HG02840 (cell line): Measurements from ENCODE around the gene METTL25.

Experiments
- ATAC-seq: cut with Tn5 transposase; IDR thresholded peaks from one replicate; pipeline ENCODE4 v1.9.1; 2021; ENCODE audit warnings: mild to moderate bottlenecking, moderate library complexity, moderate number of reproducible peaks; ENCODE audit not compliant: unreplicated experiment, low FRiP score

The METTL25 gene

GRCh38 chr12:82398879-82399278 is 40.5 kb downstream of the METTL25 start:
- no peak for ATAC-seq

- no peak for ATAC-seq
Observed at GRCh38 chr12:82400819-82401218, 42.5 kb downstream of the METTL25 start.

- no peak for ATAC-seq
Observed at GRCh38 chr12:82406651-82407050, 48.3 kb downstream of the METTL25 start.

GRCh38 chr12:82407481-82407880 is 49.2 kb downstream of the METTL25 start:
- no peak for ATAC-seq

GRCh38 chr12:82408844-82409243 is 50.5 kb downstream of the METTL25 start:
- no peak for ATAC-seq

- ATAC-seq: no peak
Observed at GRCh38 chr12:82411546-82412230, 53.4 kb downstream of the METTL25 start.

- ATAC-seq: no peak
Observed at GRCh38 chr12:82412246-82412645, 53.9 kb downstream of the METTL25 start.

GRCh38 chr12:82414044-82414443 is 55.7 kb downstream of the METTL25 start:
- no peak for ATAC-seq

GRCh38 chr12:82414926-82415325 is 56.6 kb downstream of the METTL25 start:
- no peak for ATAC-seq

GRCh38 chr12:82415402-82415801 is 57.1 kb downstream of the METTL25 start:
- ATAC-seq: no peak

GRCh38 chr12:82425241-82425640 is 66.9 kb downstream of the METTL25 start:
- ATAC-seq: no peak

- no peak for ATAC-seq
Observed at GRCh38 chr12:82426081-82426480, 67.8 kb downstream of the METTL25 start.

- ATAC-seq: no peak
Observed at GRCh38 chr12:82426586-82426985, 68.3 kb downstream of the METTL25 start.

GRCh38 chr12:82430541-82431145 is 72.3 kb downstream of the METTL25 start:
- ATAC-seq: no peak

- no peak for ATAC-seq
Observed at GRCh38 chr12:82434392-82434911, 76.1 kb downstream of the METTL25 start.

GRCh38 chr12:82436354-82436753 is 78.0 kb downstream of the METTL25 start:
- no peak for ATAC-seq

- ATAC-seq: no peak
Observed at GRCh38 chr12:82437744-82438143, 79.4 kb downstream of the METTL25 start.

- no peak for ATAC-seq
Observed at GRCh38 chr12:82438356-82438755, 80.0 kb downstream of the METTL25 start.

GRCh38 chr12:82440885-82441284 is 82.6 kb downstream of the METTL25 start:
- ATAC-seq: no peak

- ATAC-seq: no peak
Observed at GRCh38 chr12:82448911-82449578, 90.7 kb downstream of the METTL25 start.

- no peak for ATAC-seq
Observed at GRCh38 chr12:82456633-82457032, 98.3 kb downstream of the METTL25 start.

- ATAC-seq: no peak
Observed at GRCh38 chr12:82458101-82458500, 99.8 kb downstream of the METTL25 start.
